Liver (tissue), 9 donors: ENCODE measurements around the gene CA6. TPM values are rescaled to one million over a fixed set of nuclear protein-coding genes. Genes with fewer than 3 reads are reported as not detected.

Experiments
- DNase-seq: peaks from one replicate; pipeline ENCODE4 v3.0.0-alpha.2; 2017; ENCODE audit warnings: low spot score
- H3K27ac ChIP-seq, 2 donors: one replicate each; pipeline ENCODE4 v1.7.0; 2013; ENCODE audit warnings: inconsistent platforms in 2 of 2, low read length in 2 of 2, control low read depth in 1 of 2, low read depth in 1 of 2, mild to moderate bottlenecking in 1 of 2
- H3K27me3 ChIP-seq, 4 donors: one replicate each; pipeline versions ENCODE4 v1.6.1 to v1.7.0; 2013; ENCODE audit warnings: low read length in 3 of 4, inconsistent platforms in 1 of 4, mild to moderate bottlenecking in 1 of 4, moderate library complexity in 1 of 4; ENCODE audit not compliant: control insufficient read depth in 4 of 4, insufficient read depth in 4 of 4
- H3K36me3 ChIP-seq, 4 donors: one replicate each; pipeline versions ENCODE4 v1.6.1 to v1.7.0; 2013; ENCODE audit warnings: low read length in 3 of 4, mild to moderate bottlenecking in 3 of 4, low read depth in 1 of 4, moderate library complexity in 1 of 4; ENCODE audit not compliant: control insufficient read depth in 4 of 4, insufficient read depth in 3 of 4
- H3K4me1 ChIP-seq, 4 donors: one replicate each; pipeline versions ENCODE4 v1.6.1 to v1.7.0; 2013; ENCODE audit warnings: low read length in 3 of 4, mild to moderate bottlenecking in 3 of 4, moderate library complexity in 1 of 4; ENCODE audit not compliant: control insufficient read depth in 4 of 4, insufficient read depth in 4 of 4
- H3K4me3 ChIP-seq, 3 donors: one replicate each; pipeline versions ENCODE4 v1.6.1 to v1.7.0; 2013; ENCODE audit warnings: low read length in 3 of 3, control low read depth in 1 of 3, low read depth in 1 of 3, mild to moderate bottlenecking in 1 of 3
- H3K9ac ChIP-seq, 2 donors: one replicate each; pipeline ENCODE4 v1.7.0; 2013; ENCODE audit warnings: low read length in 2 of 2, mild to moderate bottlenecking in 2 of 2, moderate library complexity in 2 of 2, control low read depth in 1 of 2, low read depth in 1 of 2
- H3K9me3 ChIP-seq, 4 donors: one replicate each; pipeline versions ENCODE4 v1.6.1 to v1.7.0; 2013; ENCODE audit warnings: low read length in 3 of 4; ENCODE audit not compliant: control insufficient read depth in 4 of 4
- CTCF ChIP-seq: fragments of 150-350 bp; IDR thresholded peaks from 2 replicates; pipeline ENCODE4 v1.5.1; 2017; ENCODE audit warnings: improper control_type of control experiment, low read depth, low read length; ENCODE audit not compliant: missing input control
- EGR1 ChIP-seq, 2 donors: IDR thresholded peaks; 2 replicates each; pipeline ENCODE4 v1.6.1; 2016 to 2018; ENCODE audit warnings: antibody characterized with exemption in 2 of 2, low read depth in 2 of 2
- FOXA1 ChIP-seq: IDR thresholded peaks from 2 replicates; pipeline ENCODE4 v1.6.1; 2016; ENCODE audit warnings: antibody characterized with exemption
- FOXA2 ChIP-seq: IDR thresholded peaks from 2 replicates; pipeline ENCODE4 v1.6.1; 2016; ENCODE audit warnings: antibody characterized with exemption
- GABPA ChIP-seq, 2 donors: IDR thresholded peaks in 1 of 2; conservative IDR thresholded peaks in 1 of 2; 2 replicates each; pipeline ENCODE4 v1.6.1; 2016; ENCODE audit warnings: antibody characterized with exemption in 2 of 2, mild to moderate bottlenecking in 1 of 2, moderate library complexity in 1 of 2
- HNF4A ChIP-seq, 2 donors: conservative IDR thresholded peaks; 2 replicates each; pipeline ENCODE4 v1.6.1; 2016; ENCODE audit warnings: antibody characterized with exemption in 2 of 2, mild to moderate bottlenecking in 2 of 2
- HNF4G ChIP-seq: IDR thresholded peaks from 2 replicates; pipeline ENCODE4 v1.6.1; 2016; ENCODE audit warnings: antibody characterized with exemption
- JUND ChIP-seq, 2 donors: IDR thresholded peaks; 2 replicates each; pipeline ENCODE4 v1.6.1; 2016; ENCODE audit warnings: antibody characterized with exemption in 2 of 2
- NR2F2 ChIP-seq: IDR thresholded peaks from 2 replicates; pipeline ENCODE4 v1.6.1; 2016; ENCODE audit warnings: antibody characterized with exemption
- REST ChIP-seq: IDR thresholded peaks from 2 replicates; pipeline ENCODE4 v1.6.1; 2016; ENCODE audit warnings: antibody characterized with exemption, mild to moderate bottlenecking
- RXRA ChIP-seq, 2 donors: IDR thresholded peaks; 2 replicates each; pipeline ENCODE4 v1.6.1; 2017 to 2018; ENCODE audit warnings: antibody characterized with exemption in 2 of 2, mild to moderate bottlenecking in 1 of 2
- SP1 ChIP-seq: IDR thresholded peaks from 2 replicates; pipeline ENCODE4 v1.6.1; 2018; ENCODE audit warnings: antibody characterized with exemption, mild to moderate bottlenecking
- YY1 ChIP-seq: IDR thresholded peaks from 2 replicates; pipeline ENCODE4 v1.6.1; 2016; ENCODE audit warnings: antibody characterized with exemption, mild to moderate bottlenecking
- ZBTB33 ChIP-seq: IDR thresholded peaks from 2 replicates; pipeline ENCODE4 v1.6.1; 2016; ENCODE audit warnings: antibody characterized with exemption
- WGBS: extraction: QIAGEN DNeasy Blood & Tissue Kit; methylation state at CpG from one replicate; pipeline ENCODE4 v1.1.7; 2013; 5-methylcytosine and 5-hydroxymethylcytosine counted together
- polyA plus RNA-seq, 2 donors: library from polyadenylated mRNA; stranded (reverse) in 1 of 2; unstranded in 1 of 2; fragments of 200-250 nt in 1 of 2; fragments of >200 nt in 1 of 2; fragmentation: Nextera tagmentation in 1 of 2; extraction: Ambion mirVana in 1 of 2; gene quantifications; one replicate each; pipeline versions ENCODE4 v1.2.1 to v1.2.3, GENCODE V29; 2013 to 2015
- total RNA-seq, 2 donors: library from RNA; depleted of rRNA; stranded (reverse); fragments of >200 nt; gene quantifications; one replicate each; pipeline ENCODE4 v1.2.3, GENCODE V29; 2014
- donor health status: healthy.
- donor health status: healthy.
- donor health status: healthy.
- donor health status: healthy.
- donor health status: healthy.

The CA6 gene
- total and polyA plus RNA-seq, 4 donors, result not detected

- TF ChIP-seq CTCF (no peak), YY1 (no peak), REST (no peak)
Measured at GRCh38 chr1:8938232-8938999, 7.3 kb upstream of the CA6 start (continued).

- no peak overlapping the region for H3K27ac ChIP-seq
- H3K27me3 ChIP-seq, result no peaks in the 10 kb centered on the region
- no peak overlapping the region for H3K4me3 ChIP-seq
- H3K36me3 ChIP-seq, result no peaks in the 10 kb centered on the region
- no peaks in the 10 kb centered on the region for H3K4me1 ChIP-seq
- TF ChIP-seq RXRA (IDR thresholded peaks at IDR 0.05) (no peak), REST (no peak), GABPA (IDR thresholded peaks at IDR 0.05 in 1 of 2, conservative IDR thresholded peaks at IDR 0.05 in 1 of 2) (no peak), FOXA2 (no peak), JUND (IDR thresholded peaks at IDR 0.05) (no peak), HNF4G (no peak), EGR1 (IDR thresholded peaks at IDR 0.05; ENCODE audit: low read depth in 2 of 2) (no peak), FOXA1 (no peak), YY1 (no peak), NR2F2 (no peak), HNF4A (conservative IDR thresholded peaks at IDR 0.05) (no peak), ZBTB33 (no peak), SP1 (no peak)
- H3K9ac ChIP-seq, result no peak overlapping the region
- no peaks in the 10 kb centered on the region for H3K9me3 ChIP-seq
- DNase-seq, result no peak
- 89% methylated on average over 2 of the region's 2 CpGs for WGBS
Measured at GRCh38 chr1:8939000-8939265, 6.7 kb upstream of the CA6 start.
